ENCODE data around the gene ADAMTS13. TPM values are rescaled to one million over a fixed set of nuclear protein-coding genes. Genes with fewer than 3 reads are reported as not detected.

Gene ADAMTS13
- total RNA-seq, 1 donor from 2014 or later, result 3.1 TPM

- TF ChIP-seq, protein P1, sequence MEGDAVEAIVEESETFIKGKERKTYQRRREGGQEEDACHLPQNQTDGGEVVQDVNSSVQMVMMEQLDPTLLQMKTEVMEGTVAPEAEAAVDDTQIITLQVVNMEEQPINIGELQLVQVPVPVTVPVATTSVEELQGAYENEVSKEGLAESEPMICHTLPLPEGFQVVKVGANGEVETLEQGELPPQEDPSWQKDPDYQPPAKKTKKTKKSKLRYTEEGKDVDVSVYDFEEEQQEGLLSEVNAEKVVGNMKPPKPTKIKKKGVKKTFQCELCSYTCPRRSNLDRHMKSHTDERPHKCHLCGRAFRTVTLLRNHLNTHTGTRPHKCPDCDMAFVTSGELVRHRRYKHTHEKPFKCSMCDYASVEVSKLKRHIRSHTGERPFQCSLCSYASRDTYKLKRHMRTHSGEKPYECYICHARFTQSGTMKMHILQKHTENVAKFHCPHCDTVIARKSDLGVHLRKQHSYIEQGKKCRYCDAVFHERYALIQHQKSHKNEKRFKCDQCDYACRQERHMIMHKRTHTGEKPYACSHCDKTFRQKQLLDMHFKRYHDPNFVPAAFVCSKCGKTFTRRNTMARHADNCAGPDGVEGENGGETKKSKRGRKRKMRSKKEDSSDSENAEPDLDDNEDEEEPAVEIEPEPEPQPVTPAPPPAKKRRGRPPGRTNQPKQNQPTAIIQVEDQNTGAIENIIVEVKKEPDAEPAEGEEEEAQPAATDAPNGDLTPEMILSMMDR (IDR thresholded peaks at IDR 0.05; ENCODE audit: borderline replicate concordance), result no peak
- Histone ChIP-seq H3K4me3 (no peak overlapping the region), H3K27ac (replicated peaks) (peak overlapping the region; percentile 66), H3K36me3 (no peaks in the 10 kb centered on the region), H3K27me3 (ENCODE audit: low read depth) (peaks cover 22% of the 10 kb centered on the region), H3K9me3 (replicated peaks) (peaks cover 26% of the 10 kb centered on the region), H3K4me1 (peaks cover 33% of the 10 kb centered on the region)
- intact Hi-C loops (cut with micrococcal nuclease), result no loop called here
- no peak for DNase-seq
Observed at GRCh38 chr9:133505186-133505830, 83.1 kb downstream of the ADAMTS13 start.

- Histone ChIP-seq H3K9me3 (replicated peaks) (peaks cover 23% of the 10 kb centered on the region), H3K27me3 (ENCODE audit: low read depth) (peaks cover 22% of the 10 kb centered on the region), H3K4me1 (peaks cover 33% of the 10 kb centered on the region), H3K4me3 (no peak overlapping the region), H3K36me3 (no peaks in the 10 kb centered on the region), H3K27ac (replicated peaks) (peak overlapping the region; percentile 66)
- TF ChIP-seq, protein P1 (IDR thresholded peaks at IDR 0.05; ENCODE audit: borderline replicate concordance), result no peak
- intact Hi-C loops (cut with micrococcal nuclease), result no loop called here
- peak; percentile 84 for DNase-seq
Observed at GRCh38 chr9:133505901-133506652, 83.9 kb downstream of the ADAMTS13 start.

DNA sequence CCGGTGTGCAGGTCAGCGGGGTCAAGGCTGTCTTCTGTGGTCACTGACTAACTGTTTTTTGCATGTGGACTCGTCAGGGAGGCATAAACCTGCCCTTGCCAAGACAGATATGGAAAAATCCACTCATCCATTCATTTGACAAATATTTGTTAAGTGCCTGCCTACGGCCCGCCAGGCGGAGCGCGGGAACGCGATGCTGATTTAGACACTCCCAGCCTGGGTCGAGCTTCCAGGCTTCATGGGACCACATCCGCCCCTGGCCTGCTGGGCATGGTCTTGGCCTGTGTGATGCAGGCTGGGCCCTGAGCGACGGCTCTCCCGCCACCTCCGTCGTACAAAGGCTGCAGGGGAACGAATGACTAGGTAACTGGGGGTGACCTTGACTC is 84.5 kb downstream of the ADAMTS13 start:
- intact Hi-C loops (cut with micrococcal nuclease), result no loop called here
- peak; percentile 65 for DNase-seq
- Histone ChIP-seq H3K27ac (replicated peaks) (peak overlapping the region; percentile 66), H3K4me3 (no peak overlapping the region), H3K27me3 (ENCODE audit: low read depth) (peaks cover 22% of the 10 kb centered on the region), H3K4me1 (peaks cover 33% of the 10 kb centered on the region), H3K9me3 (replicated peaks) (peaks cover 17% of the 10 kb centered on the region), H3K36me3 (no peaks in the 10 kb centered on the region)
- TF ChIP-seq, protein P1 (IDR thresholded peaks at IDR 0.05; ENCODE audit: borderline replicate concordance), result no peak

DNA sequence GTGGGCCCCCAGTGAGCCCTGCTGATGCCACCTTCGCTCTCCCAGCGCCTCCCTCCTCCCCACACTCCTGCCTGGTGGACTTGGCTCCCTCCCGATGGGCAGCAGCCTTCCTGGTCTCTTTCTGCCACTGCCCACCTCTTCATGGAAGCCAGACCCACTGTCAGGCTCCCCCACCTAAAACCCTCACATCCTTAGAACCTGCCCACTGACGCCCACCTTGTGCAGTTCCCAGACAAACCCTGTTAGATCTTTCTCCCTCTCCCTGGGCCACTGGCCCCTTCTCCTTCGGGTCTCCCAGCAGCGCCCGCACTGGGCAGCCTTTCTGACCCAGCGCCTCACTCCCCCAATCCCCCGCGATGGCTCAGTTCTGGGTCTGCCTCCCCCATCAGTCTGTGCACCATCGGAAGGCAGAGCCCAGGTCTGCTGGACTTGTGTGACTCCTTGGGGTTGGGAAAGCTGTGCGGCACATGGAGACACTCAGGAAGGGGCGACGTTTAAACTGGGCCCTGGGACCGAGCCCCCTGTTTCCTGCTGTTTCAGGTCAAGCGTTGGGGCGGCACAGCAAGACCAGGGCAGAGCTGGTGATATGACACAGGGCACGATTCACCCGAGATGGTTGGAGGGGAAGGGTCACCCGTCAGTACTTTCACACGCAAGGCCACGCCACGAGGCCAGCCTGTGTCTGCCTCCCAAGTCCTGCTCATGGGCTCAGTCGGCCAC is 85.2 kb downstream of the ADAMTS13 start:
- Histone ChIP-seq H3K9me3 (replicated peaks) (peaks cover 10% of the 10 kb centered on the region), H3K27ac (replicated peaks) (peak overlapping the region; percentile 66), H3K4me1 (peaks cover 33% of the 10 kb centered on the region), H3K27me3 (ENCODE audit: low read depth) (peaks cover 22% of the 10 kb centered on the region), H3K4me3 (no peak overlapping the region), H3K36me3 (no peaks in the 10 kb centered on the region)
- TF ChIP-seq, protein P1 (IDR thresholded peaks at IDR 0.05; ENCODE audit: borderline replicate concordance), result no peak
- no peak for DNase-seq
- intact Hi-C loops (cut with micrococcal nuclease), result no loop called here

GRCh38 chr9:133508046-133508445 is 85.9 kb downstream of the ADAMTS13 start:
- TF ChIP-seq, protein P1 (IDR thresholded peaks at IDR 0.05; ENCODE audit: borderline replicate concordance), result no peak
- intact Hi-C loops (cut with micrococcal nuclease), result no loop called here
- Histone ChIP-seq H3K4me1 (peaks cover 35% of the 10 kb centered on the region), H3K27ac (replicated peaks) (no peak overlapping the region), H3K9me3 (replicated peaks) (peaks cover 3% of the 10 kb centered on the region), H3K36me3 (no peaks in the 10 kb centered on the region), H3K4me3 (no peak overlapping the region), H3K27me3 (ENCODE audit: low read depth) (peaks cover 22% of the 10 kb centered on the region)
- no peak for DNase-seq

Other genes with a start within 250 kb of the ADAMTS13 start
- not detected for gene OBP2B, start 213.1 kb upstream of the ADAMTS13 start, total RNA-seq
- 2.3 TPM for gene ABO, start 147.2 kb upstream of the ADAMTS13 start, total RNA-seq
- gene SURF6, start 86.2 kb upstream of the ADAMTS13 start, total RNA-seq, result 11.6 TPM
- 18.4 TPM for gene MED22, start 74.2 kb upstream of the ADAMTS13 start, total RNA-seq
- gene RPL7A, start 74.1 kb upstream of the ADAMTS13 start, total RNA-seq, result 859 TPM
- gene SURF1, start 65.9 kb upstream of the ADAMTS13 start, total RNA-seq, result 60.7 TPM
- 17.4 TPM for gene SURF2, start 65.8 kb upstream of the ADAMTS13 start, total RNA-seq
- gene SURF4, start 46.3 kb upstream of the ADAMTS13 start, total RNA-seq, result 61.9 TPM
- not detected for gene STKLD1, start 46.0 kb upstream of the ADAMTS13 start, total RNA-seq
- 16.5 TPM for gene REXO4, start 4.4 kb upstream of the ADAMTS13 start, total RNA-seq
- gene CACFD1, start 37.6 kb downstream of the ADAMTS13 start, total RNA-seq, result 11.5 TPM
- gene SLC2A6, start 56.7 kb downstream of the ADAMTS13 start, total RNA-seq, result 2.0 TPM
- not detected for gene MYMK, start 102.6 kb downstream of the ADAMTS13 start, total RNA-seq
- 6.0 TPM for gene ADAMTSL2, start 112.3 kb downstream of the ADAMTS13 start, total RNA-seq
- gene FAM163B, start 187.0 kb downstream of the ADAMTS13 start, total RNA-seq, result not detected
- not detected for gene DBH, start 214.0 kb downstream of the ADAMTS13 start, total RNA-seq

Data from left ventricle myocardium inferior (tissue), 1 donor.